ENCODE results near the gene PLN.

- TF ChIP-seq TEAD4 (IDR thresholded peaks at IDR 0.05; ENCODE audit: borderline replicate concordance, insufficient read depth) (no peak), RFX5 (IDR thresholded peaks at IDR 0.05; ENCODE audit: low read length) (no peak), NRF1 (IDR thresholded peaks at IDR 0.05; ENCODE audit: low read depth, low read length) (no peak), CTCF (IDR thresholded peaks at IDR 0.05) (no peak)
Measured at GRCh38 chr6:118511930-118512715, 36.0 kb upstream of the PLN start.

Measured in SK-N-SH (cell line).